ENCODE measurements around the gene TRIM7. TPM values are rescaled to one million over a fixed set of nuclear protein-coding genes. Genes with fewer than 3 reads are reported as not detected.

The TRIM7 gene
- total RNA-seq, 2 donors from 2014 or later, result 11.5 to 17.9 TPM

- Histone ChIP-seq H3K27ac (peak overlapping the region; percentile 91 to 97 (median 96)), H3K4me1 (peaks cover 30% of the 10 kb centered on the region), H3K27me3 (no peaks in the 10 kb centered on the region), H3K36me3 (replicated peaks in 1 of 2; ENCODE audit: insufficient read depth in 1 of 2, low read depth in 2 of 2) (no peaks in the 10 kb centered on the region), H3K9me3 (no peaks in the 10 kb centered on the region), H3K4me3 (peak overlapping the region; percentile 89 to 92)
- intact Hi-C loops (cut with DNase I), result no loop called here
- WGBS, 2 donors, result 1 to 2% methylated on average over 28 to 31 of the region's 31 CpGs
- TF ChIP-seq CTCF (IDR thresholded peaks at IDR 0.05), result no peak
- TF ChIP-seq POLR2A (IDR thresholded peaks at IDR 0.05), result no peak
- peak in 3 of 4 donors; percentile 41 to 49 (median 49) for DNase-seq
- ATAC-seq, result no peak
Observed at GRCh38 chr5:181223729-181224389, 18.9 kb upstream of the TRIM7 start.

- peak; percentile 95 to 97 (median 96) for DNase-seq
- WGBS, 2 donors, result 0% methylated on average over 14 to 59 of the region's 59 CpGs
- intact Hi-C loops (cut with DNase I), result no loop called here
- TF ChIP-seq POLR2A (IDR thresholded peaks at IDR 0.05) (peak; percentile 80 to 96 (median 96)), CTCF (IDR thresholded peaks at IDR 0.05) (peak in 3 of 7 experiments; percentile 11 to 32 (median 13))
- peak; percentile 86 for ATAC-seq
- peak within 1 kb of the TSS; percentile 89 to 92 for H3K4me3 ChIP-seq
- peaks cover 36% of the 10 kb centered on the region for H3K4me1 ChIP-seq
- H3K27me3 ChIP-seq, result no peaks in the 10 kb centered on the region
- no peaks in the 10 kb centered on the region for H3K36me3 ChIP-seq (replicated peaks in 1 of 2; ENCODE audit: insufficient read depth in 1 of 2, low read depth in 2 of 2)
- H3K9me3 ChIP-seq, result no peaks in the 10 kb centered on the region
- peak within 1 kb of the TSS; percentile 91 to 97 (median 96) for H3K27ac ChIP-seq
Observed at GRCh38 chr5:181223058-181223728, 18.2 kb upstream of the TRIM7 start, which contains the start of gene TRIM41. Gene TRIM41, plus strand, starts transcription at chr5:181223281. Its CDS starts 719 bp downstream, at chr5:181224000.

GRCh38 chr5:181222630-181223057 lies 17.6 kb upstream of the TRIM7 start:
- no peak for TF ChIP-seq POLR2A (IDR thresholded peaks at IDR 0.05)
- TF ChIP-seq CTCF (IDR thresholded peaks at IDR 0.05), result no peak
- peak overlapping the region; percentile 91 to 97 (median 96) for H3K27ac ChIP-seq
- WGBS, 2 donors, result 0 to 1% methylated on average over 14 to 18 of the region's 18 CpGs
- no peaks in the 10 kb centered on the region for H3K27me3 ChIP-seq
- H3K4me3 ChIP-seq, result peak overlapping the region; percentile 89 to 92
- intact Hi-C loops (cut with DNase I), result no loop called here
- H3K36me3 ChIP-seq (replicated peaks in 1 of 2; ENCODE audit: insufficient read depth in 1 of 2, low read depth in 2 of 2), result no peaks in the 10 kb centered on the region
- H3K9me3 ChIP-seq, result no peaks in the 10 kb centered on the region
- DNase-seq, result no peak
- peak; percentile 8 for ATAC-seq
- peaks cover 40% of the 10 kb centered on the region for H3K4me1 ChIP-seq

- Histone ChIP-seq H3K9me3 (no peaks in the 10 kb centered on the region), H3K27me3 (no peaks in the 10 kb centered on the region), H3K4me3 (peak overlapping the region in 1 of 2 donors; percentile 89), H3K27ac (peak overlapping the region; percentile 91 to 97 (median 96)), H3K4me1 (peaks cover 46% of the 10 kb centered on the region), H3K36me3 (replicated peaks in 1 of 2; ENCODE audit: insufficient read depth in 1 of 2, low read depth in 2 of 2) (no peaks in the 10 kb centered on the region)
- no peak for TF ChIP-seq POLR2A (IDR thresholded peaks at IDR 0.05)
- TF ChIP-seq CTCF (IDR thresholded peaks at IDR 0.05), result no peak
- intact Hi-C loops (cut with DNase I), result no loop called here
- 1 to 2% methylated on average over 9 to 50 of the region's 50 CpGs for WGBS, 2 donors
- peak; percentile 95 to 98 (median 96) for DNase-seq
- ATAC-seq, result peak; percentile 57
Observed at GRCh38 chr5:181221792-181222629, 17.0 kb upstream of the TRIM7 start.

Measured in body of pancreas (tissue), 4 donors.